Muscle layer of duodenum (tissue), 2 donors: ENCODE results near the gene MBLAC1.

ENCODE experiments used
- H3K27ac ChIP-seq: one replicate; pipeline ENCODE4 v1.7.0; 2013; ENCODE audit warnings: mild to moderate bottlenecking, low read length
- H3K27me3 ChIP-seq: one replicate; pipeline ENCODE4 v1.7.0; 2013; ENCODE audit warnings: low read depth, mild to moderate bottlenecking, control low read depth, low read length
- H3K36me3 ChIP-seq, 2 donors: one replicate each; pipeline ENCODE4 v1.7.0; 2013; ENCODE audit warnings: low read length in 2 of 2, control low read depth in 1 of 2, mild to moderate bottlenecking in 1 of 2; ENCODE audit not compliant: insufficient read depth in 2 of 2, control insufficient read depth in 1 of 2
- H3K4me1 ChIP-seq, 2 donors: one replicate each; pipeline ENCODE4 v1.7.0; 2013; ENCODE audit warnings: low read length in 2 of 2, mild to moderate bottlenecking in 2 of 2, control low read depth in 1 of 2, moderate library complexity in 1 of 2; ENCODE audit not compliant: insufficient read depth in 2 of 2, control insufficient read depth in 1 of 2
- H3K4me3 ChIP-seq, 2 donors: one replicate each; pipeline ENCODE4 v1.7.0; 2013; ENCODE audit warnings: low read length in 2 of 2, low read depth in 1 of 2, mild to moderate bottlenecking in 1 of 2
- H3K9me3 ChIP-seq, 2 donors: one replicate each; pipeline ENCODE4 v1.7.0; 2013; ENCODE audit warnings: low read length in 2 of 2, control low read depth in 1 of 2, mild to moderate bottlenecking in 1 of 2; ENCODE audit not compliant: control insufficient read depth in 1 of 2
- donor health status: healthy.

Gene MBLAC1

DNA sequence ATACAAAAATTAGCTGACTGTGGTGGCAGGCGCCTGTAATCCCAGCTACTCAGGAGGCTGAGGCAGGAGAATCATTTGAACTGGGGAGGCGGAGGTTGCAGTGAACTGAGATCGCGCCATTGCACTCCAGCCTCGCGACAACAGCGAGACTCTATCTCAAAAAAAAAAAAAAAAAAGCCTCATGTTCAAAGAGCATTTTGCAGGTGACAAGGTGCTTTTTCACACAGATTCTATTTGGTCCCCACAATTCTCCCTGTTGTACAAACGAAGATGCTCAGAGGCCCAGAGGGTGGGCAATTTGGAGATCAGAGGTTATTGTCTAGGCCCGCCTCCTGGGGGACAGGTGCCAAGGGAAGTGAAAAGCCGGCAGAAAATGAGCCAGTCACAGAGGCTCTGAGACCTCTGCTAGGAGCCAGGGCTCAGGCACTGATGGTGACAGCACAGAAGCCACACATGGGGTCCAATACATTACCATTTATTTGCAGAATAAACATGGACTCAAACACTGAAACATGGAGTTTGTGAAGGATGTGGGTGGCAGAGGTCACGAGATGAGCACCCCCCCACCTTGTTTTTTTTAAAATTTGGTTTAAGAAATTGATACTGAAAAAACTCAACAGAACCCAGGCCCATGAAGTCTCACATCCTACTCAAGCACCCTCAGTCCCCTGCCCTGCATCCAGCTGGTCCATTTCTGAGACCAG, 42.5 kb downstream of the MBLAC1 start:
- Histone ChIP-seq H3K4me1 (peaks cover 0 to 32% of the 10 kb centered on the region in 2 donors), H3K27ac (no peak overlapping the region), H3K4me3 (peak overlapping the region in 1 of 2 donors; percentile 64), H3K27me3 (peaks cover 4% of the 10 kb centered on the region), H3K9me3 (no peaks in the 10 kb centered on the region), H3K36me3 (no peaks in the 10 kb centered on the region)

DNA sequence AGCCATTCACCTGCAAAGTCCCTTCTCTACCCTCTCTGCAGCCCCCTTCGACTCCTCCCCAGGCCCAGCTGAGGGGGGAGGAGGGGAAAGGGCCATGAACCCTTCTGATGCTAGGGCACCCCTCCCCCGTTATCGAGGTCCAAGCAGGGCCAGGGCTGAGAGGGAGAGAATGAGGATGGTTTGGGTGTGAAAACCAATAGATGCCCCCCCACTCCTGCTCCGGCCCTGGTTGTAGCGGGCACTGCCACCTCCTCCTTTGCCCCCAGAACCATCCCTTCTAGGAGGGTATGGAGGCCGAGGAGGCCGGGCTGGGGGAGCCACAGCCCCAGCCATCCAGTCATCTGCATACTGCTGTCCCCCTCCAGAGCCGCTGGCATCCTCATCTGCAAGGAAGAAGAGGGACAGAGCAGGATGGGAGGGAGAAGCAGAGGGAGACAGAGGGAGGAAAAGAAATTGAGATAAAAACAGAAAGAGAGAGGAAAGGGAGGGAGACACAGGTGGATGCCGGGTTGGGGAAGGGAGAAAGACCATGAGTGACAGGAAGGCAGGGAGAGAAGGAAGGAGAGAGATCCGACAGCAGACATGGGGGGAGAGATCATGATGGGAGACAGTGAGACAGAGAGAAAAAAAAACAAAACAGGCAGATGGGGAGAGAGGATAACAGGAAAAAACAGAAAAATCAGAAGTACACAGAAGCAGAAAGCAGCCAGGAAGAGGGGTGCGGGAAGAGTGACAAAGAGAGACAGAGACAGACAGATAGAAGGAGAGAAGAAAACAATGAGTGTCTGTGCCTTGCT, 43.5 kb downstream of the MBLAC1 start:
- Histone ChIP-seq H3K36me3 (no peaks in the 10 kb centered on the region), H3K27me3 (peaks cover 4% of the 10 kb centered on the region), H3K4me1 (peaks cover 0 to 32% of the 10 kb centered on the region in 2 donors), H3K9me3 (no peaks in the 10 kb centered on the region), H3K27ac (no peak overlapping the region), H3K4me3 (no peak overlapping the region)

DNA sequence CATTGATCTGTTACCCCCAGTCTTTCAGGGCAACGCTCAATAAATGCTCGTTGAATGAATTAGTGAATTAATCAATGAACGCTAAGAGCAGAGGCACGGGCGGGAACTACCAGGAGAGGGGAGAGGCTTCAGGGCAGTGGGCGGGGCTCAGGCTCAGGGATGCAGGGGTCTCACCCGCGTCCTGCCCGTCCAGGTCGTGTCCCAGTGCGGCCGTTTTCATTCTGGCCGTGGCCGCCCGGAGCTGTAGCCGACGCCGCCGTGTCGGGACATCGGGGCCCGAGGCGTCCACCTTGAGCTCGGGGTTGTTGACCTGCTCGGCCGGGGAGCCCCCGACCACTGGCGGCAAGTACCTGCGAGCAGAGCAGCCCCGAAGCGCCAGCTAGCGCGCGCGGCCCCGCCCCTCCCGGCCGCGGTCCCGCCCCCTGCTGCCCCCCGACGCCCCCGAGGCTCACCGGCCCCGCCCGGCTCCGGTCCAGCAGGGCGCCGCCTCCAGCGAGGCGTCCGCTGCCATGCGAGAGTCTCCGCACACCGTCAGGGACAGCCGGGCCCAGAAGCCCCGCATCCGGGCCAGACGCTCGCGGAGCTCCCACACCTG, 44.4 kb downstream of the MBLAC1 start:
- peak overlapping the region in 1 of 2 donors; percentile 51 for H3K4me3 ChIP-seq
- H3K4me1 ChIP-seq = peaks cover 0 to 32% of the 10 kb centered on the region in 2 donors
- H3K27me3 ChIP-seq = peaks cover 4% of the 10 kb centered on the region
- H3K27ac ChIP-seq = no peak overlapping the region
- no peaks in the 10 kb centered on the region for H3K36me3 ChIP-seq
- H3K9me3 ChIP-seq = no peaks in the 10 kb centered on the region

DNA sequence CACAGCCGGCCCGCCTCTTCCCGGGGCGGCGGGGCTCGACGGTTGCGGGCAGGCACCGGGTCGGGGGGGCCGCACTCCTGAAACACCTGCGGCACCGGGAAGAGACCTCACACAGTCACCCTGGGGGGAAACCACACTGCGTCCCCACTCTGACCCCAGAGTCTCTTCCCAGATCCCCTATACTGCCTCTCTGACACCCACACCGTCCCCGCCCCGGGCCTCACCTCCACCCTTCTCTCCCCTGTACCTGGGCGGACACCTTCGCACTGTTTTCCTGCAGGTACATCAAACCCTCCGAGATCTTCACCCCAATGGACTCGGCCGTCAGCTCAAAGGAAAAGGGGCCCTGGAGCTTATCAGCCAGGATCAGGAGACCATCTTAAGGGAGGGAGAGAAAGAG, 45.1 kb downstream of the MBLAC1 start:
- Histone ChIP-seq H3K9me3 (no peaks in the 10 kb centered on the region), H3K27ac (no peak overlapping the region), H3K36me3 (no peaks in the 10 kb centered on the region), H3K4me3 (peak overlapping the region in 1 of 2 donors; percentile 51), H3K27me3 (peaks cover 4% of the 10 kb centered on the region), H3K4me1 (peaks cover 0 to 34% of the 10 kb centered on the region in 2 donors)

DNA sequence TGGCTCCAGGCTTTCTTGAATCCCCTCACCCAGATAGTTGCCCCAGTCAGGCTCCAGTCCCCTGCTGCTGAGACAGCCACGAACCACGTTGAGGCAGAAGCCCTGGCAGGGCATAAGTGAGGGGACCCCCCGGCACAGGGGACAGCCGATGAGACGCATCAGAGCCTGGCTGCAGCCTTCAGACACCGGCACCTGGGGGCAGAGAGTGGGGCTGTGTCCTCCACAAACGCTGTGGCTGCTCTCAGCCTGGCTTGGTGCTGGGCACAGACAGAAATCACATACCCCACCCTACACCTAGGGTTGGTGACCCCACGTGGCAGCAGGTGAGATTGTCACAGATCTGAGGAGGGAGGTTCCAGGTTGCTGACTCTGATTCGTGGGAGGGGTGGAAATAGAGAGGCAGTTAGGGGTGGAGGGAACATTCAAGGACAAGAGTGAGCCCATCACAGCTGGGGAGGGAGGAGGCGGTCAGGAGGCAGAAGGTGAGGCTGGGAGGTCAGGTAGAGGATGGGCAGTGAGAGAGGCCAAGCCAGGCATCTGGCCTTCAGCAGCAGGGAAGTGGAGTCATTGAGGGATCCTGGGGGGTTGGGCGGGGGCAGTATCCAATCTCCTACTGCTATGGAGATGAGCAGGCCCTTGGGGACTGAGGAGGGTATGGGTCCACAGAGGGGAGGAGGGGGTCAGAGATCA, 47.2 kb downstream of the MBLAC1 start:
- no peaks in the 10 kb centered on the region for H3K9me3 ChIP-seq
- peaks cover 0 to 25% of the 10 kb centered on the region in 2 donors for H3K4me1 ChIP-seq
- peaks cover 4% of the 10 kb centered on the region for H3K27me3 ChIP-seq
- no peak overlapping the region for H3K27ac ChIP-seq
- no peaks in the 10 kb centered on the region for H3K36me3 ChIP-seq
- no peak overlapping the region for H3K4me3 ChIP-seq

DNA sequence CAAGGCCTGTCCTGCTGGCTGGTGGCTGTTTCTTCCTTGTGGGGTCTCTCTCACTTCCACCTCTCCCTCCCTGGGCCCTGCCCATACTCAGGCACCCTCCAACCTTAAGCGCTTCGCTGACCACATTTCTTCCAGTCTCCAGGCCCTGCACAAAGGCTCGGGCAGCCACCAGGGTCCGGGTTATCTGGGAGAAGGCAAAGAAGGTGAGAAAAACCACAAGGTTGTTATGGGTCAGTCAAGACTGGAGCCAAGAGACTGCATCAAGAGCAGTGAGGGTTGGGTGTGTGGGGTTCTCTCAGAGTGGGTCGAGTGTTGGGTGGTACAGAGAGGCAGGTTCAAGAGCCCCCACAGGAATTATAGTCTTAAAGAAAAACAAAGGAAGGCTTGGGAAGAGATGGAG, 47.8 kb downstream of the MBLAC1 start:
- Histone ChIP-seq H3K27ac (no peak overlapping the region), H3K4me1 (peaks cover 0 to 21% of the 10 kb centered on the region in 2 donors), H3K36me3 (no peaks in the 10 kb centered on the region), H3K9me3 (no peaks in the 10 kb centered on the region), H3K4me3 (no peak overlapping the region), H3K27me3 (peaks cover 4% of the 10 kb centered on the region)

DNA sequence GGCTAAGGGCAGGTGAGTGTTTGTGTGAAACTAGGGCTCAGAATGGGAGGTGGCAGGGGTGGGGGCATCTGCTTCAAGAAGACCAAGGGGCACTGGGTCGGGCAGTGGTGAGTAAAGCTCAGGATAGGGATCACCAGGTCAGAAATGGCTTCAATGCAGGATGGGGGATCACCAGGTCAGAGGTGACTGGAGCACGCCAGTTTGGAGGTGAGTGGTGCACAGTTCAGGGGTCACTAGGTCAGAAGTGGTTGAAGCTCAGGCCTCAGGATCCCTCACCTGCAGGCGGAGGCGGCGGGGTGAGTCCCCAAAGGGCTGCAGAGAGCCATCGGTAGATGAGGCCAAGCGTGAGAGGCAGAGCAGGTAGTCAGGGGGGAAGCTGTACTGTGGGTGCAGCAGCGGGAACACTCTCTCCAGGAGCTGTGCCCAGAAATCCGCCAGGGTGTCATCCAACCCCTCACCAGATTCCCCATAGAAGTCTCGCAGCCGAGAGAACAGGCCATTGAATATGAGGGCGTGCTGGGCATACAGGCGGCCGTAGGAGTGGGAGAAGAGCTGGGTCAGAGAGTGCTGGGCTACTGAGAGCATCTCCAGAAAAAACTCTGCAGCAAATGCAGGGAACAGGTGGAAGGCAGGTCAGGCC, 48.6 kb downstream of the MBLAC1 start:
- Histone ChIP-seq H3K27me3 (peaks cover 4% of the 10 kb centered on the region), H3K4me1 (peaks cover 0 to 21% of the 10 kb centered on the region in 2 donors), H3K9me3 (no peaks in the 10 kb centered on the region), H3K4me3 (no peak overlapping the region), H3K36me3 (no peaks in the 10 kb centered on the region), H3K27ac (no peak overlapping the region)

DNA sequence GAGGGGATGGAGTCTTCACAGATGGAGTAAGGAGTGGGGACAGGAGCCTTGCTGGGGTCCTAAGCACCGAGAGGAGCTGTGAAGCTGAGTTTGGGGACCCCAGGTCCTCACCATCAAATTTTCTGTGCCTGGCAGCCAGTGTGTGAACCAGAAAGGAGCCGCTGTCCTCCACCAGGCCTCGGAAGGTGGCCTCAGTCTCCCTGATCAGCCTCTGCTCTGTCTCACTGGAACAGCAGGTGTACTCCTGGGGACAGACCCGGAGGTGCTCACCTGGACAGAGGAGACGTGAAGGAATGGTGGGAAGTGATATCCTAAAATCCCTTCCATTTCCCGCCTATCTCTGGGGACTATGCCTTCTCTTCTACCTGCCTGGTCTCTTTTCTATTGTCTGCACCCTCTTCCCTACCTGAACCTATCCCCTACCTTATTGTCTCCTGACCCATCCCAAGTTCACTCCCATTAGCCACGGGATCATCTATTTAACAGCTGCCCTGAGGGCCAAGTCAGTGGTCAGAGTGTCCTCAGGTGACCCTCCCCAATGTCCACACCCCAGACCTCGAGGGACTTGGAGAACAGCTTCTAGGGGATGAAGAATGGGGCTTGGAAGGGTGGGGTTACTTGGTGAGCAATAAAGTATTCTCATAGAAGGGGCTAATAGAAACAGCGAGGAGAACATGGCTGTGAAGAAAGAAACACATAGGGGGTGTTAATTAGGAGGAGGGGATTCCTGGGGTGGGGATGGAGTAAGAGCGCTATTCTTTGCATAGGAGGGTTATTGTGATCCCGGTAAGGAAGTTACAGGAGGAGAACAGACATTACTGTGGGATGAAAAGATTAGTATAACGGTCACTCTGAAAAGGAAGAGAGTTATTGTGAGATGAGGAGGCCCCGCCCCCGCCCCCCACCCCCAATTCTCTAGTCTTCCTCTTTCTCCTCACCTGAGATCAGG, 49.6 kb downstream of the MBLAC1 start:
- Histone ChIP-seq H3K9me3 (no peaks in the 10 kb centered on the region), H3K27ac (no peak overlapping the region), H3K36me3 (no peaks in the 10 kb centered on the region), H3K27me3 (peaks cover 4% of the 10 kb centered on the region), H3K4me3 (peak overlapping the region; percentile 57 to 65), H3K4me1 (peaks cover 0 to 16% of the 10 kb centered on the region in 2 donors)

DNA sequence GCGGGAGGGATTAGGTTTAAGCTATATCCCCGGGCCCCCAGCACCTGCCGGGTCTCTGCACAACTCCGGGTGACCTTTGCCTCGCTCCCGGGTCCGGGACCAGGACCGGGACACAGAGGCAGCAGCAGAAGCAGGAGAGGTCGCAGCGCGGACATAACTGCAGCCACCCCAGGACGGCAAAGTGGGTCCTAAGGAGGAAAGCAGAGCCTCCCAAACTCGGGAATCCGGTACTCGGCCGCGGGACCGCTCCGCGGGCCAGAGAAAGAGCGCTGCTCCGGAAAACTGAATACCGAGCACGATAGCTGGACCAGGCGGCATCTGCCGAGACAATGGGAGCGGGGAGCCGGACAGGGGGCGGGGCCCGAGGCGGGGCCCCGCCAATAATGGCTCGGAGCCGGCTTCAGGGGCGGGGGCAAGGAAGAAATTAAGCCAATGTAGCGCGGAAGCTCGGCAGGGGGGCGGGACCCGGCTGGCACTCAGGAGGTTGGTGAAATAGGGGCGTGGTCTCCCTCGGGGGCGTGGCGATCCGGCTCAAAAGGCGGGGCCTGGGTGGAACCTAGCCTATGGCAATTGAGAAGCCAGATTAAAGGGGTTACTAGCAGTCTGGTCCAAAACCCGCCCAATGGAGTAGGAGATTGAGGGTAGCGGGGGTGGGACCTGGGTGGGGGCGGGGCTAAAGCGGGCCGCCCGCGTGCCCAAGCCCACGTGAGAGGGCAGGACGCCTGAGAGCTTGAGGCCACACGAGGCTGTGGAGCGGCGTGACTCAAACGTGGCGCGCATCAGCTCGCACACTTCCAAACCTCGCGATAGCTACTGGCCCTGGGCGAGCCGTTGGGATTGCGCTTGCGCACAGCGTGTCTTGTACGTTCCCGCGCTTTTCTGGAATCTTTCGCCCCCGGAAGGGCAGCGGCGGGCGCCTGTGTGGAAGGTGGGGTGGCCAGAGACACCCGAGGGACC, 50.6 kb downstream of the MBLAC1 start, which contains the start of the genes GPC2 and STAG3:
TSS of gene GPC2 (minus strand) at position 337 of the 957 bp plus-strand sequence. CDS start at position 155, 182 bp downstream.
TSS of gene STAG3 (plus strand) at position 874 of the 957 bp plus-strand sequence. CDS start 2,639 bp downstream, outside the sequence.
- Histone ChIP-seq H3K4me3 (peak within 1 kb of the TSS; percentile 57 to 65), H3K36me3 (no peaks in the 10 kb centered on the region), H3K27me3 (no peaks in the 10 kb centered on the region), H3K27ac (no peak within 1 kb of the TSS), H3K4me1 (peaks cover 0 to 12% of the 10 kb centered on the region in 2 donors), H3K9me3 (no peaks in the 10 kb centered on the region)
